Activated CD8-positive, alpha-beta memory T cell treated with anti-CD3 and anti-CD28 coated beads for 36 hours (primary cell): ENCODE data around the gene ZNF507. TPM values are rescaled to one million over a fixed set of nuclear protein-coding genes. Genes with fewer than 3 reads are reported as not detected.
"Not testable (repeated sequence)": the region's sequence is repeated elsewhere in the genome, so short reads cannot be mapped to it uniquely, and the experiment has no call there.

ENCODE experiments used
- CTCF ChIA-PET: fragments of 350-600 bp; sonication (Branson Sonifier 250); formaldehyde crosslinking; loops from one replicate; lab custom pipeline; 2021; ENCODE audit warnings: antibody characterized with exemption; lab: Charles Lee
- POLR2A ChIA-PET: fragments of 350-600 bp; sonication (Branson Sonifier 250); formaldehyde crosslinking; loops from one replicate; lab custom pipeline; 2021; ENCODE audit warnings: antibody characterized with exemption; lab: Charles Lee
- total RNA-seq, 2 experiments: library from RNA; stranded (reverse); gene quantifications; one replicate each; pipeline ENCODE4 v1.2.3, GENCODE V29; 2021

ZNF507 gene
- total RNA-seq, 2 experiments from 2014 or later, result 26.6 to 28.8 TPM

DNA sequence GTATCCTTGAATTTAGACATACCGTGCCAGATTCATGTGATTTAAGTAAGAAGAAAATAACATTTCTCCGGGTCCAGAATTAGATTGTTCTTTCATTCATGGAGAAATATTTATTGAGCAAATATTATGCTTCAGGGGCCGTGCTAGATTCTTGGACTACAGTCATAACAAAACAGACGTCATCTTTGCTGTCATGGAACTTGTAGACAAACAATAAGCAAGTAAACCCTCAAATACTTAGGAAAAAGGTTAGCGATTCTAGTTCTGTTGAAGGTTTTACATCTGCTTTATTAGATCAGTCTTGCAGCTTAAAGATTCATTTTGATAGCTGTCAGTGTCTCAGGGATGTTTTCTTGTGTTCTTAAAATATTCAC lies 16.9 kb downstream of the ZNF507 start:
- ChIA-PET POLR2A (no interaction called here), CTCF (no interaction called here)

DNA sequence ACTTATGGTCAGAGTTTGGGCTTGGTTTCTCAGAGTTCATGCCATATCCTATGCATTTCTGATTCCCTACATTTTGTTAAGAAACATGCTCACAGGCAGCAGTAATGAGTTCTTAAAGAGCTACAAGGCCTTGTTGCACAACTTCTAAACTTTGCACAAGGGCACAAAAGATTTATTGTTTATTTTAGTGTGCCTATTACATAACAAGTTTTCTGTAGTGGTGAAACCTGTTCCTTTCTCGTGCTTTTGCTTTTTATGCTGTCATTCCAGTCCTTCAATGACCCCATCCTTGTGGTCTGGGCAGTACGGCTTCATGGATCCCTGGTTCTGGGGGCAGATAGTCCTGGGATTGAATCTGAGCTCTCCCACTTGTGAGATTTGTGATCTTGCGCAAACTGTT lies 17.8 kb downstream of the ZNF507 start:
- ChIA-PET POLR2A (no interaction called here), CTCF (interaction anchor here (0.8 kb wide), 1 partner anchor 23 kb away, joined by 3 read pairs; no protein-coding TSS in a partner anchor)

DNA sequence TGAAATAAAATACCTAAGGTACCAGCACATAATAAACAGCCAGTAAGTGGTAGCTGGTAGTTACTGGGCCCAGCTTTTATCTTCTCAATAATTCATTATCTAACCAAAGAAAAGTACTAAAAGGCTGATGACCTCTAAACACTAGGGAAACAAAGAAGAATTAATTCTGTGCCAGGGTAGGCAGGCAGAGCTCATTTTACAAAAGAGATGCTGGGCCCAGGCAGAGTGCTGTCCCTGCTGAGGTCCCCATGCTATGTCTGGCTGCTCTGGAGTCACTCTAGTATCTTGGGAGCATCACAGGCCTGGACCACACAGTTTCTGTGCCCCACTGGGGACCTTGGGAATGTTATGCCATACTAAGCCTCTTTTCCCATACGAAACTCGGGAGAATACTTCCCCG lies 18.2 kb downstream of the ZNF507 start:
- ChIA-PET CTCF (interaction anchor here (0.8 kb wide), 1 partner anchor 24 kb away, joined by 3 read pairs; no protein-coding TSS in a partner anchor), POLR2A (no interaction called here)

DNA sequence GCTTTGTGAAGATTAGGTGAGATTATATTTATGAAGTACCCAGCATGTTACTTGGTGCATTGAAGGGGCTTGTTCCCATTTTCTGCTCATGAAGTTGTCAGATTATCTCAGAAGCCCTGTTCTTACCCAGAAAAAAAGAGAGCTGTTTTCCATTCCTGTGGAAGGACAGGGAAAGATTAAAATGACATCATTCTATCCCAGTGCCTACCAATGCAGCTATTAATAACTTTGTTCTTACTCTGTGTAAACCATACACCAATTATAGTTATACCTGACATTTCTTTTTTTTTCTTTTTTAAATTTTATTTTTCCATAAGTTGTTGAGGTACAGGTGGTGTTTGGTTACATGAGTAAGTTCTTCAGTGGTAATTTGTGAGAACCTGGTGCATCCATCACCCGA lies 18.6 kb downstream of the ZNF507 start:
- POLR2A ChIA-PET, result no interaction called here
- CTCF ChIA-PET, result no interaction called here

DNA sequence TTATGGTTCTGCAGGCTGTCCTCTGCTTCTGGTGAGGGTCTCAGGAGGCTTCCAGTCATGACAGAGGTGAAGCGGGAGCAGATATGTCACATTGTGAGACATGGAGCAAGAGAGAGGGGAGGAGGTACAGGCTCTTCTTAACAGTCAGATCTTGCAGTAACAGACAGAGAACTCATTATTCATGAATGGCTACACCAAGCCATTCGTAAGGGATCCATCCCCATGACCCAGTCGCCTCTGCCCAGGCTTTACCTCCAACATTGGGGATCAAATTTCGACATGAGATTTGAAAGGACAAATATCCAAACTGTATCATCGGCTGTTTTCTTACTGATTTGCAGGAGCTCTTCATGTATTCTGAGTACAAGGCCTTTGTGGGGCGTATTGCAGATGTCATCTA lies 21.7 kb downstream of the ZNF507 start:
- CTCF ChIA-PET, result no interaction called here

DNA sequence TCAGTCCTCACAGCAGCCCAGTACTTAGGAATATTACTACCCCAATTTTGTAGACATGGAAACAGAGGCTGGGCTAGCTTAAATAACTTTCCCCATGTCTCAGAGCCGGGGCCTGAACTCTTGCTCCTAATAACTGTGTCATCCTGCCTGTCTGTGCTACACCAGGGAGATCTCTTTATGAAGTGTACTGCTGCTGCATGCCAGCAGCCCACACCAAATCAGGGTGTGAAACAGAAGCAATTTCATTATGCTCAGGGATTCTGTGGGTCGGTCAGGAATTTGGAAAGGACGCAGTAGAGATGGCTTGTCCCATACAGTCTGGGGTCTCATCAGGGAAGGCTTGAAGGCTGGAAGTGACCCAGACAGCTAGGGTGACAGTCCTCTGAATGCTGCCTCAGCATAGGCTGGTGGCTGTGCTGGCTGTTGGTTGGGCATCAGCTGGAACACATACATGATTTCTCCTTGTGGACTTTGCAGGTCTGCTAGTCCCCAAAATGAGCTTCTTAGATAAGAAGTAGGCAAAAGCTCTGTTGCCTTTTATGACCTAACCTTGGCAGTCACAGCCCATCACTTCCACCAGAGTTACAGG lies 22.6 kb downstream of the ZNF507 start:
- ChIA-PET CTCF (no interaction called here), POLR2A (no interaction called here)

More for the DNA sequence above, 21.7 kb downstream of the ZNF507 start:
- POLR2A ChIA-PET, result no interaction called here

DNA sequence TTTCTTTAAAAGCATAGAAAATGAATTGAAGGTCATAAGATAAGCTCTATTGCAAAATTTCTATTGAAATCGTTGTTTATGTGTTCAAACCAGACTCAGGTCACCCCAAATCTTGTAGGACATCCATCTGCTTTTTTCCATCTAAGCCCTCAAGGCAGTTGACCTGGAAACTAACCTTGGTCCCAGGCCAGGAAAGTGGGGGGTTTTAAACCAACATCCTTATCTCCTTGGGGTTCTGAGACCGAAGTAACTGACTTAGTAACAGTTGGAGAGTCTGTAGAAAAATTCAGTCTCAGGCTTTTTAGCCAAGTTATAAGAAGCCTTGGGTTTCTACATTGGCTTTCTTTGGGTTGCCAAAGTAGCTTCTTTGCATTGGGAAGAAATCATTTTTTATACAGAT lies 23.4 kb downstream of the ZNF507 start:
- CTCF ChIA-PET, result no interaction called here
- POLR2A ChIA-PET, result no interaction called here

DNA sequence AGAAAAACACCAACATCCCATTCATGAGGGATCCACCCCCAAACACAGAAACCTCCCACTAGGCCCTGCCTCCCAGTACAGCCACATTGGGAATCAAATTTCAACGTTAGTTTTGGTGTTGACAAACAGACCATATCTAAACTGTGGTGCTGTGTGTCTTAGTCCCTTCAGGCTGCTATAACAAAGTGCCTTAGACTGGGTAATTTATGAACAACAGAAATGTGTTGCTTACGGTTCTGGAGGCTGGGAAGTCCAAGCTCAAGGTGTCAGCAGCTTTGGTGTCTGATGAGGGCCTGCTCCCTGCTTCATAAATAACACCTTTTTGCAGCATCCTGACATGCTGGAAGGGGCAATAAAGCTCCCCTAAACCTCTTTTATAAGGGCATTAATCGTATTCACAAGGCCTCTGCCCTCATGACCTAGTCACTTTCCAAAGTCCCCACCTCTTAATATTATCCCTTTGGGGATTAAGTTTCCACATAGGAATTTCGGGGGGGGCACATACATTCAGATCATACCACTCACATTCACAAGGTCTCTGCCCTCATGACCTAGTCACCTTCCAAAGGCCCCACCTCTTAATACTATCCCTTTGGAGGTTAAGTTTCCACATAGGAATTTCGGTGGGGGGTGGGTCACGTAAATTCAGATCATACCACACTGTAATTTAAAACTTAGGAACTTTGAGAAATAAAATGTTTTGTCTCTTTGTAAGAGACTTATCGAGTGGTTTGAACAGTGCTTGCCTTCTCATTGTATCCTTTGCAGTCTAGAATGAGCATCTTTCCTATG lies 27.5 kb downstream of the ZNF507 start:
- POLR2A ChIA-PET, result interaction anchor here (0.5 kb wide), 1 partner anchor 688 kb away, joined by 4 read pairs; no protein-coding TSS in a partner anchor
- CTCF ChIA-PET, result no interaction called here

DNA sequence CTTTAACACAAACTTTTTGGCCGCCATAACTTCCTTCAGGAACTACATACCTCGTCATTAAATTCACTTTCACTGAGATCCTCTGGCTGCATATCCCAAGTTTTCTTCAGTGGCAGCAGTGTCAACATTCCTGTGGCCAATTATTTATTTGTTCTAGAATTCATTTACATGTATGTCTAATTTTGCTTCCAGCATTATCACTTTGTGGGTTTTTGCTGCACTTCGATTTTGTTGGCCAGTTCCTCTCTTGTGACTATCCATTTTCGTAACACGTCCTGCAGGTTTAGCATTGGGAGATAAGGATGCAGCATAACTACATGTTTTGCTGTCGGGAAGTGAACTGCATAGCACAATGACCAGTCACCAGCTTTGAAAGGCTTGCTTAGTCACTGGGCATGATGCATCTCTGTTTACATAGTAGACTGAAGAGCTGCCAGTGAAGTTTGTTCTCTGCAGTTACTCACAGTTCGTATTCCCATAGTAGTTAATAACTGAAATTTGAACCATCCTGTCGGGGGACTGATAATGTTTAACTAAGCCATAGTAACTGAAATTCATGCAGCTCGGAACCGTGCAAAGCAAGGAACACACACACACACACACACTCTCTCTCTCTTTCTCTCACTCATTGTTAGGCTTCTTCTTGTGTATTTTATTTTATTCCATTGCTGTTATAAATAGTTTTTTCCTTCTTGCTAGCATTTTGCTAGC lies 28.3 kb downstream of the ZNF507 start:
- ChIA-PET POLR2A (no interaction called here), CTCF (no interaction called here)

DNA sequence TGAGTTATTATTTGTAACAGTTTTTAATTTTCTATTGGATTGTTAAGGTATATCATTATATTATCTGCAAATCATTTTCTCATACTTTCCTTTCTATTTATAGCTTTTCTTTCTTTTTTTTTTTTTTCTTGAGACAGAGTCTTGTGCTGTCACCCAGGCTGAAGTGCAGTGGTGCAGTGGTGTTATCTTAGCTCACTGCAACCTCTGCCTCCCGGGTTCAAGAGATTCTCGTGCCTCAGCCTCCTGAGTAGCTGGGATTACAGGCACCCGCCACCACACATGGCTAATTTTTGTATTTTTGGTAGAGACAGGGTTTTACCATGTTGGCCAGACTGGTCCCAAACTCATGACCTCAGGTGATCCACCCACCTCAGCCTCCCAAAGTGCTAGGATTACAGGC lies 29.0 kb downstream of the ZNF507 start:
- POLR2A ChIA-PET, CTCF ChIA-PET: not testable (repeated sequence)

DNA sequence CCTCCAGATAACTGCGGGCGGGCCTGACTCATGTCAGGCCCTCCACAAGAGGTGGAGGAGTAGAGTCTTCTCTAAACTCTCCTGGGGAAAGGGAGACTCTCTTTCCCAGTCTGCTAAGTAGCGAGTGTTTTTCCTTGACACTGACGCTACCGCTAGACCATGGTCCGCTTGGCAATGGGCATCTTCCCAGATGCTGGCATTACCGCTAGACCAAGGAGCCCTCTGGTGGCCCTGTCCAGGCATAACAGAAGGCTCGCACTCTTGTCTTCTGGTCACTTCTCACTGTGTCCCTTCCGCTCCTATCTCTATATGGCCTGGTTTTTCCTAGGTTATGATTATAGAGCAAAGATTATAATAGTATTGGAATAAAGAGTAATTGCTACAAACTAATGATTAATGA lies 31.7 kb downstream of the ZNF507 start:
- POLR2A ChIA-PET, CTCF ChIA-PET: not testable (repeated sequence)

DNA sequence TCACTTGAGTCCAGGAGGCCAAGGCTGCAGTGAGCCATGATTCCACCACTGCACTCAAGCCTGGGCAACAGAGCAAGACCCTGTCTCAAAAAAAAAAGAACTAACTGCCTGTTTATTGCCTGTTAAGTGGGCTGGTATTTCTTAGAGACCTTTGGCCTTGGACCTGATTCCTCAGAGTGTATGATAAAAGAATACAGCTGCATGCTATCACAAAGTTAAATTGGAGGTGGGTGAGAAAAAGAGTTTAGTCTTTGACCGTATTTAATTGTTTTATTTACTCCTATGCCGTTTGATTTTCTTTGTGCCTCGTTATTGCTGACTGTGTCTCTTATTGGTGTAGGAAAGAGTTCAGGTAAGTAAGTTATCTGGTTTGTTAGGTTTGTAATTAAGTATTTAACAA lies 34.9 kb downstream of the ZNF507 start:
- ChIA-PET POLR2A (no interaction called here), CTCF (no interaction called here)

DNA sequence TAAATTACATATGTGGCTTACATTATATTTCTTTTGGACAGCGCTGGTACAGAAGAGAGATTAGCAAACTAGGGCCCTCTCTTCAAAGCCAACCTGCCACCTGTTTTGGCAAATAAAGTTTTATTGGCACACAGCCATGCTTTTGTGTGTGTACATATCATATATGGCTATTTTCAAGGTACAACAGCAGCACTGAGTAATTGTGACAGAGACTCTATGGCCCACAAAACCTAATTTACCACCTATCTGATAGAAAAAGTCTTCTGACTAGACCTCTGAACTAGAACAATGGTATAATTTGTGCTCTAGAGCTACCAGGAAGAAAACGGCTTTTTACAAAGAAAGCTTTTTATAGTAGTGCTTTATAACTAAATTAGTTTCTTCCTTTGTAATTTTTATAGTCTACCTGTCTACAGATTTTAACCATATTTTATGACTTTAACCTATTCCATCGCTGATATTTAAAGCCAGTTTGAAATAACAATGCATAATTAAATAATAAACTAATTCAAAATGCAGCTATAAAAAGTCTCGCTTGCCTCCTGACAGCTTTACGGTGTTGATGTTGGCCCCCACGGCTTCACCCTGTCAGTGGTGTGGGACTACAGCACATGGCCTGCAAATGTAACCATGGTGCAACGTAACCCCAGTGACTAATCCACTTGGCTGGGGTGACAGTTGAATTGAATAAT lies 42.4 kb downstream of the ZNF507 start:
- CTCF ChIA-PET, result interaction anchor here (0.6 kb wide), 1 partner anchor 713 kb away, joined by 3 read pairs; no protein-coding TSS in a partner anchor

DNA sequence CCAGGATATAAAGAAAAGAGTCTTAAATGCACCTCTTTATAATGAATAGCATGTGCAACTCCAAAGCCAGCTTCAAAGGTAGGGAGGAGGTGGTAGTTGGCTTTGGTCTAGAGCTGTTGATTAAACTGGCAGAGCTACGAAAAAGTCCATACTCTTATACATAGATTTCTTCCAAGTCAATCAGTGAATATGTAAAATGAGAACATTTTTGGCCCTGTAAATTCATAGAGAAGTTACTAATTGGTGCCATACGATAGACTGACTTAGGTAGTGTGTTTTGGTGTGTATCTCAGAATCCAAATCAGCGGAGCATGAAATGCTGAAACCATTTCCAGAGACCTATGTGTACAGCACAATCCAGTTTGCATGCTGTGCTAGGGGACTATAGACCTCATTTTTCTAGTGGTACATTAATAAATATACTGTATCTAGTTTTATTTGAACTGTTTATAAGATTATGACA lies 43.0 kb downstream of the ZNF507 start:
- POLR2A ChIA-PET, result no interaction called here
- CTCF ChIA-PET, result no interaction called here

More for the DNA sequence above, 42.4 kb downstream of the ZNF507 start:
- POLR2A ChIA-PET, result no interaction called here

DNA sequence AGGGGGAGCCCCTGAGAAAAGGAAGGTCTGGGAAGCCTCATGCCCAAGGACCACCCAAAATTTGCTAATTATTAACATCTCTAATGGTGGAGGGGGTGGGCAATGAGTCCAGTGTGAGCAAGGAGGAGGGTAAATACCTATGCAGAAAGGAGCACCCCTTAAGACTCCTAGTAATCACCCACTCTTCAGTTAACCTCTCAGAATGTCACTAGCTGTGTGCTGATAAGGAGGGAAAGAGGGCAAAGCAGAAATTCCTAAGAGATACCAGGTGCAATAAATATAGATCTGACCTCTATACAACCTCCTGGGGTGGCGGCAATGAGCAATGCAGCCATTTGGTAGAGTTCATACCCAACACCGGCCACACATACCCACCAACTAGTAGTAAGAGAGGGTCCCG lies 47.5 kb downstream of the ZNF507 start:
- ChIA-PET POLR2A (no interaction called here), CTCF (no interaction called here)

DNA sequence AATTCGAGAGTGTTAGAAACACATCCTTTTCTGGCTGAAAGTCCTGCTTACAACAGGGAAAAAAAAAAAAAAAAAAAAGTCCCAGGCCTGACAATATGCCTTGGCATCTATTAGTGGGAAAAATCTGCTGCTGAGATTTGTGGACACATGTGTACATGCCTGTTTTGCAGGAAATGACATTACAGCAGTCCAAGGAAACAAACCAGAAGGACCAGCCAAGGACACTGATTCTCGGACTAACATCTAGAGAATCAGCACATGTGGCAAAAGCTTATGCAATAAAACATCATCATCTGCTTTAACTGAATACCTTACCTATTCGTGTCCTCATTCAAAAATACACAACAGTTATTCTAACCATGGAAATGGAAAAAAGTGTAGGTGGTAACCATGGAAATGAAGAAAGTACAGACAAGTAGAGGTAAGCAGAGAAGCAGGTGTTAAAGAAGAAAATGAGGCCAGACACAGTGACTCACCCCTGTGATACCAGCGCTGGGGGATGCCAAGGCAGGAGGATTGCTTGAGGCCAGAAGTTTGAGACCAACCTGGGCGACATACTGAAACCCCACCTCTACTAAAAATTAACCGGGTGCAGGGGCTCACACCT lies 50.7 kb downstream of the ZNF507 start:
- ChIA-PET POLR2A (no interaction called here), CTCF (interaction anchor here (0.7 kb wide), 1 partner anchor 97 kb away, joined by 3 read pairs; no protein-coding TSS in a partner anchor)

DNA sequence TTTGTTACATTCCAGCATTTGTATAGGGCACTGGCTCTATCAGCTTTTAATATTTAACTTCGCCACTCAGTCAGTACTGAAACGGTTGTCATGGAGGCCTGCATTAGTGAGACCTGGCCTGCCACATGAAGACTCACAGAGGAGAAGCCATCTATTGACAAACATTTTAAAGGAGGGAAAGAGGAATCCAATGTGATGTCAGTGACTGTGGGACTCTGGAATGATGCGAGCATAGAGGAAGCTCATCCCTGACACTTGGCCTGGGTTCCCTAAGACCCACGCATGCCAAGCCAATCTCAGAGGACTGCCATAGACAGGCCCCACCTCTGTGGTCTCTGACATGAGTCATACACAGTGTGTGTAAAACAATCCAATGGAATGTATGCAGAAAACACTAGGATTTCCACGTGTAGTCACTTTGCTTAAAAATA lies 52.3 kb downstream of the ZNF507 start:
- ChIA-PET POLR2A (no interaction called here), CTCF (no interaction called here)

DNA sequence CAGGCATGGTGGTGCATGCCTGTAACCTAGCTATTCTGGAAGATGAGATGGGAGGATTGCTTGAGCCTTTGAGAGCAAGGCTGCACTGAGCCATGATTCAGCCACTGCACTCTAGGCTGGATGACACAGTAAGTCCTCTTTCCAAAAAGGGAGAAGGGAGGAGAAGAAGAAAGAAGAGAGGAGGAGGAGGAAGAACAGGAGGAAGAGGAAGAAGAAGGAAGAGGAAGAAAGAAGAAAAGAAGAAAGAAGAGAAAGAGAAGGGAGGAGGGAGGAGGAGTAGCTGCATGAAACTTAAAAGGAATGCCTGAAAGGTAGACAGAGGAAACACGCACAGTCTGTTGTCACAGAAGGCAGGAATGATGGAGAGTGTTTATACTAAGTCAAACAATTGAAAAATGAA lies 56.6 kb downstream of the ZNF507 start:
- ChIA-PET POLR2A (no interaction called here), CTCF (no interaction called here)
